ENCODE results near the gene GAS2L1.

GRCh38 chr22:29265305-29265704, 41.1 kb upstream of the GAS2L1 start:
- no peak for TF ChIP-seq CTCF (IDR thresholded peaks at IDR 0.05)
- TF ChIP-seq POLR2AphosphoS5 (IDR thresholded peaks at IDR 0.05; ENCODE audit: low read depth, low read length): no peak
